SK-N-SH (cell line): Measurements from ENCODE around the gene CELSR3. TPM values are rescaled to one million over a fixed set of nuclear protein-coding genes. Genes with fewer than 3 reads are reported as not detected.

Experiments used
- CTCF ChIA-PET: fragments of 300-600, 350-600 bp; formaldehyde crosslinking; extraction: SDS; loops from one replicate; lab custom pipeline; 2021; lab: Yijun Ruan, JAX
- POLR2A ChIA-PET: fragments of 350-600 bp; sonication (Branson Sonifier 250); formaldehyde crosslinking; extraction: SDS; loops from one replicate; lab custom pipeline; 2020; ENCODE audit warnings: antibody characterized with exemption, inconsistent platforms; lab: Yijun Ruan, JAX
- DNase-seq: peaks from one replicate; pipeline ENCODE4 v3.0.0; 2012
- H2AFZ ChIP-seq: fragments of 200-600 bp; sonication (generic); 2 replicates; pipeline ENCODE4 v1.8.1; 2016; ENCODE audit warnings: antibody characterized with exemption, mild to moderate bottlenecking, low read depth
- H3F3A ChIP-seq: fragments of 200-600 bp; sonication (generic); replicated peaks from 2 replicates; pipeline ENCODE3; 2016; ENCODE audit warnings: antibody characterized with exemption, mild to moderate bottlenecking; ENCODE audit not compliant: insufficient read depth
- H3K27ac ChIP-seq, 2 experiments: fragments of 200-500 bp in 1 of 2; fragments of 200-600 bp in 1 of 2; sonication (Bioruptor generic) in 1 of 2; sonication (generic), shearing (Covaris generic) in 1 of 2; 2 replicates each; pipeline versions ENCODE4 v1.5.1 to v1.6.1; 2014 to 2016; ENCODE audit warnings: low read depth in 2 of 2, inconsistent platforms in 1 of 2, low read length in 1 of 2, mild to moderate bottlenecking in 1 of 2, mixed read lengths in 1 of 2
- H3K27me3 ChIP-seq: fragments of 200-600 bp; sonication (generic), shearing (Covaris generic); 2 replicates; pipeline ENCODE4 v1.6.1; 2016; ENCODE audit warnings: mixed run types; ENCODE audit not compliant: insufficient read depth
- H3K36me3 ChIP-seq, 2 experiments: fragments of 200-500 bp in 1 of 2; fragments of 200-600 bp in 1 of 2; sonication (Bioruptor generic) in 1 of 2; sonication (generic) in 1 of 2; replicated peaks in 1 of 2; 2 replicates each; pipeline versions ENCODE3 to v1.5.1; 2014 to 2016; ENCODE audit warnings: low read length in 1 of 2, mild to moderate bottlenecking in 1 of 2; ENCODE audit not compliant: insufficient read depth in 2 of 2, control insufficient read depth in 1 of 2
- H3K4me1 ChIP-seq, 2 experiments: fragments of 200-500 bp in 1 of 2; fragments of 200-600 bp in 1 of 2; sonication (Bioruptor generic) in 1 of 2; sonication (generic), shearing (Covaris generic) in 1 of 2; 2 replicates each; pipeline versions ENCODE4 v1.5.1 to v1.6.1; 2014 to 2016; ENCODE audit warnings: low read depth in 1 of 2, low read length in 1 of 2, mixed run types in 1 of 2; ENCODE audit not compliant: insufficient read depth in 2 of 2, control insufficient read depth in 1 of 2
- H3K4me2 ChIP-seq: fragments of 200-600 bp; sonication (generic), shearing (Covaris generic); 2 replicates; pipeline ENCODE4 v1.6.1; 2017; ENCODE audit warnings: mixed run types
- H3K4me3 ChIP-seq, 2 experiments: fragments of 200-500 bp in 1 of 2; fragments of 200-600 bp in 1 of 2; sonication (Bioruptor generic) in 1 of 2; sonication (generic), shearing (Covaris generic) in 1 of 2; 2 replicates each; pipeline versions ENCODE4 v1.5.1 to v1.8.1; 2014 to 2016; ENCODE audit warnings: low read depth in 2 of 2, inconsistent platforms in 1 of 2, low read length in 1 of 2, mild to moderate bottlenecking in 1 of 2, mixed read lengths in 1 of 2, moderate library complexity in 1 of 2
- H3K79me2 ChIP-seq: fragments of 200-600 bp; sonication (generic); 2 replicates; pipeline ENCODE4 v1.8.1; 2017; ENCODE audit warnings: mild to moderate bottlenecking; ENCODE audit not compliant: insufficient read depth
- H3K9ac ChIP-seq: fragments of 200-600 bp; sonication (generic); 2 replicates; pipeline ENCODE4 v1.6.1; 2017; ENCODE audit warnings: mixed run types
- H3K9me2 ChIP-seq: fragments of 200-600 bp; sonication (generic); 2 replicates; pipeline ENCODE4 v1.6.1; 2017; ENCODE audit warnings: mixed run types
- H3K9me3 ChIP-seq: fragments of 200-600 bp; sonication (generic); 2 replicates; pipeline ENCODE4 v1.6.1; 2017; ENCODE audit warnings: mixed run types, mild to moderate bottlenecking, moderate library complexity
- H4K20me1 ChIP-seq: fragments of 200-600 bp; sonication (generic); 2 replicates; pipeline ENCODE4 v1.6.1; 2017; ENCODE audit warnings: mild to moderate bottlenecking, mixed run types; ENCODE audit not compliant: insufficient read depth
- EZH2phosphoT487 ChIP-seq: fragments of 200-600 bp; sonication (generic); IDR thresholded peaks from 2 replicates; pipeline ENCODE4 v1.6.1; 2017; ENCODE audit warnings: low read depth, mixed run types, mild to moderate bottlenecking, antibody characterized with exemption, moderate library complexity, borderline replicate concordance
- FOXM1 ChIP-seq: IDR thresholded peaks from 2 replicates; pipeline ENCODE4 v1.4.0; 2012; ENCODE audit warnings: low read depth, mild to moderate bottlenecking
- NFIC ChIP-seq: IDR thresholded peaks from 2 replicates; pipeline ENCODE4 v1.4.0; 2012; ENCODE audit warnings: borderline replicate concordance
- RAD21 ChIP-seq: IDR thresholded peaks from 2 replicates; pipeline ENCODE4 v1.6.1; 2012; ENCODE audit warnings: mild to moderate bottlenecking, low read length
- RCOR1 ChIP-seq: fragments of 150-350 bp; IDR thresholded peaks from 2 replicates; pipeline ENCODE4 v1.6.1; 2017; ENCODE audit warnings: antibody characterized with exemption, low read length
- RFX5 ChIP-seq: IDR thresholded peaks from 2 replicates; pipeline ENCODE4 v1.6.1; 2012; ENCODE audit warnings: mild to moderate bottlenecking, improper control_type of control experiment, low read length
- RXRA ChIP-seq: IDR thresholded peaks from 2 replicates; pipeline ENCODE4 v1.4.0; 2012; ENCODE audit warnings: low read depth, mild to moderate bottlenecking, borderline replicate concordance
- TAF1 ChIP-seq: IDR thresholded peaks from 2 replicates; pipeline ENCODE4 v1.6.1; 2012; ENCODE audit warnings: low read depth, mild to moderate bottlenecking, low read length, moderate library complexity, borderline replicate concordance
- TEAD4 ChIP-seq: IDR thresholded peaks from 2 replicates; pipeline ENCODE4 v1.4.0; 2012; ENCODE audit warnings: mild to moderate bottlenecking, borderline replicate concordance; ENCODE audit not compliant: insufficient read depth
- USF1 ChIP-seq: IDR thresholded peaks from 2 replicates; pipeline ENCODE4 v1.4.0; 2012; ENCODE audit warnings: low read depth, borderline replicate concordance
- YY1 ChIP-seq: IDR thresholded peaks from 2 replicates; pipeline ENCODE4 v1.4.0; 2012; ENCODE audit warnings: low read depth, mild to moderate bottlenecking
- ZBTB33 ChIP-seq: IDR thresholded peaks from 2 replicates; pipeline ENCODE4 v1.4.0; 2012; ENCODE audit warnings: low read depth, borderline replicate concordance
- WGBS: methylation state at CpG from one replicate; pipeline ENCODE4 v1.1.6; 2017; ENCODE audit warnings: low lambda C conversion rate; 5-methylcytosine and 5-hydroxymethylcytosine counted together
- polyA plus RNA-seq, 3 experiments: library from polyadenylated mRNA; depleted of rRNA; stranded (reverse); fragments of >200 nt; gene quantifications; 2 replicates each; pipeline ENCODE4 v1.2.3, GENCODE V29; 2012
- TF ChIP-seq, protein P1 (sequence below): fragments of 200-600 bp; sonication (generic); IDR thresholded peaks from 2 replicates; pipeline ENCODE4 v1.6.1; 2017; ENCODE audit warnings: antibody characterized with exemption, mild to moderate bottlenecking, moderate library complexity
- TF ChIP-seq, protein P2 (sequence below): fragments of 150-350 bp; IDR thresholded peaks from 2 replicates; pipeline ENCODE4 v1.6.1; 2016; ENCODE audit warnings: mild to moderate bottlenecking, low read depth, low read length

The CELSR3 gene
- polyA plus RNA-seq, 1 of the 3 experiments (the other 2 are of a cell fraction), result 11.7 TPM

DNA sequence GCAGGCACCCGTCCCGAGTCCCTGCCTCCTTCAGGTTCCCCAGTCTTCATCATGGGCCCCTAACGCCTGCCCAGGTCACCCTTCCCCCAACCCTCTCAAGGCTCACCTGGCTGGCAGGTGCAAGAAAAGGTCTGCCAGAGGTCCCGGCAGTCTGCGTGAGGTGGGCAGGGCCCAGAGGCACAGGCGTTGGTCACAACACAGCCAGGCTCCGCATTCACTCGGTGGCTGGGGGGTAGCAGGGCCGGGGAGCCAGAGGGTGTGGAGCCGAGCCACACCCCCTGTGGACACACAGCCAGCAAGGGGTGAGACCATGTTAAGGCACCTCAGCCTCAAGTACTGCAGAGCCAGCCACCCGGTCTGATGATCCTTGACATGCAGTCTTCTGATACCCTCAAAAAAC is 10.9 kb downstream of the CELSR3 start (continued):
- TF ChIP-seq ZBTB33, result no peak

- WGBS, result no CpG with 5 or more reads among the region's 12 CpGs
These were observed 12.0 kb downstream of the CELSR3 start for GRCh38 chr3:48650723-48651122.

DNA sequence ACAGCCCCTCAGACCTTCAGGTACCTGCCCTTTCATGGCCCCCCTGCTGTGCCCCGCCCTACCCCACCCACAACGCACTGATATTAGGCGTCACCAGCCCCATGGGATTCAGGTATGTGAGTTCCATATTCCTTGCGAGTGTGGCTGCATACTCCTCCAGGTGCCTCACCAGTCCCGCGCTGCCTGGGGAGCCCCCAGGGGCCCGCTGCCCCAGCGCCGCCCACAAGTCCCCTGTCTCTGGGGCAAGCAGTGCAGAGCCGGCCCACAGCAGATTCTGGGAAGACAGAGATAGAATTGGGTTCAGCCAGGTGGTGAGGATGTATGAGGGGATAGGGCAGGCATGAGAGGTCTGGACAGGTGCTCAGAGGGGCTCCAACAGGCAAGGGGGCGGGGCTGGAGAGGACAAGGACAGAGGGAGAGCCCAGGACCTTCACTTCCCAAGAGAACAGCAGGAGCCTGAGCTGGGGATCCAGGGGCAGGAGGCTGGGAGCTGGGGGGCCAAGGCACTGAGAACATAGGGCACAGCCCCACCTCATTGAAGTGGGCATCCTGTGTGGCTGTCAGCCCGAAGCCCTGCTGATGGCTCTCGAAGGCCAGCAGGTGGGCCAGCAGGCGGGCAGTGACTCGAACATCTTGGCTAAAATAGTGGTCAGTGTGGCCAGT is 14.4 kb downstream of the CELSR3 start:
- no peak overlapping the region for H3K27ac ChIP-seq
- WGBS, result 97% methylated on average over 8 of the region's 15 CpGs
- peaks cover 0 to 71% of the 10 kb centered on the region in 2 experiments for H3K36me3 ChIP-seq
- H3K4me2 ChIP-seq, result no peak overlapping the region
- H3K9ac ChIP-seq, result no peak overlapping the region
- no peaks in the 10 kb centered on the region for H4K20me1 ChIP-seq
- H3F3A ChIP-seq, result no peaks in the 10 kb centered on the region
- no peaks in the 10 kb centered on the region for H3K9me3 ChIP-seq
- no peak for DNase-seq
- no peak overlapping the region for H2AFZ ChIP-seq
- ChIA-PET POLR2A (interaction anchor here (1.4 kb wide), 1 partner anchor 10 kb away, joined by 4 read pairs; no protein-coding TSS in a partner anchor), CTCF (interaction anchor here (1.1 to 2.6 kb wide), 2 partner anchors 10 to 13 kb away, joined by 3 to 12 read pairs; partner anchors contain the start of gene SLC26A6)
- no peaks in the 10 kb centered on the region for H3K9me2 ChIP-seq
- H3K79me2 ChIP-seq, result no peaks in the 10 kb centered on the region
- no peaks in the 10 kb centered on the region for H3K4me1 ChIP-seq
- H3K4me3 ChIP-seq, result no peak overlapping the region
- H3K27me3 ChIP-seq, result no peaks in the 10 kb centered on the region
- TF ChIP-seq USF1 (no peak), ZBTB33 (no peak), YY1 (no peak), NFIC (no peak), RCOR1 (no peak), RXRA (no peak), TAF1 (no peak), EZH2phosphoT487 (no peak), FOXM1 (no peak)
- TF ChIP-seq, protein P1, sequence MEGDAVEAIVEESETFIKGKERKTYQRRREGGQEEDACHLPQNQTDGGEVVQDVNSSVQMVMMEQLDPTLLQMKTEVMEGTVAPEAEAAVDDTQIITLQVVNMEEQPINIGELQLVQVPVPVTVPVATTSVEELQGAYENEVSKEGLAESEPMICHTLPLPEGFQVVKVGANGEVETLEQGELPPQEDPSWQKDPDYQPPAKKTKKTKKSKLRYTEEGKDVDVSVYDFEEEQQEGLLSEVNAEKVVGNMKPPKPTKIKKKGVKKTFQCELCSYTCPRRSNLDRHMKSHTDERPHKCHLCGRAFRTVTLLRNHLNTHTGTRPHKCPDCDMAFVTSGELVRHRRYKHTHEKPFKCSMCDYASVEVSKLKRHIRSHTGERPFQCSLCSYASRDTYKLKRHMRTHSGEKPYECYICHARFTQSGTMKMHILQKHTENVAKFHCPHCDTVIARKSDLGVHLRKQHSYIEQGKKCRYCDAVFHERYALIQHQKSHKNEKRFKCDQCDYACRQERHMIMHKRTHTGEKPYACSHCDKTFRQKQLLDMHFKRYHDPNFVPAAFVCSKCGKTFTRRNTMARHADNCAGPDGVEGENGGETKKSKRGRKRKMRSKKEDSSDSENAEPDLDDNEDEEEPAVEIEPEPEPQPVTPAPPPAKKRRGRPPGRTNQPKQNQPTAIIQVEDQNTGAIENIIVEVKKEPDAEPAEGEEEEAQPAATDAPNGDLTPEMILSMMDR, result no peak
- TF ChIP-seq, protein P2, sequence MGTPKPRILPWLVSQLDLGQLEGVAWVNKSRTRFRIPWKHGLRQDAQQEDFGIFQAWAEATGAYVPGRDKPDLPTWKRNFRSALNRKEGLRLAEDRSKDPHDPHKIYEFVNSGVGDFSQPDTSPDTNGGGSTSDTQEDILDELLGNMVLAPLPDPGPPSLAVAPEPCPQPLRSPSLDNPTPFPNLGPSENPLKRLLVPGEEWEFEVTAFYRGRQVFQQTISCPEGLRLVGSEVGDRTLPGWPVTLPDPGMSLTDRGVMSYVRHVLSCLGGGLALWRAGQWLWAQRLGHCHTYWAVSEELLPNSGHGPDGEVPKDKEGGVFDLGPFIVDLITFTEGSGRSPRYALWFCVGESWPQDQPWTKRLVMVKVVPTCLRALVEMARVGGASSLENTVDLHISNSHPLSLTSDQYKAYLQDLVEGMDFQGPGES, result no peak

More at GRCh38 chr3:48650723-48651122, 12.0 kb downstream of the CELSR3 start:
- Histone ChIP-seq H3K27me3 (no peaks in the 10 kb centered on the region), H3K36me3 (peaks cover 0 to 72% of the 10 kb centered on the region in 2 experiments), H3K9me3 (no peaks in the 10 kb centered on the region), H3K27ac (no peak overlapping the region), H4K20me1 (no peaks in the 10 kb centered on the region), H3F3A (no peaks in the 10 kb centered on the region), H3K9me2 (no peaks in the 10 kb centered on the region), H3K79me2 (no peaks in the 10 kb centered on the region), H3K4me3 (no peak overlapping the region), H3K9ac (no peak overlapping the region), H3K4me1 (no peaks in the 10 kb centered on the region), H3K4me2 (no peak overlapping the region), H2AFZ (no peak overlapping the region)
- CTCF ChIA-PET, result interaction anchor here (1.0 to 1.8 kb wide), 2 partner anchors 13 to 15 kb away, joined by 3 to 6 read pairs; partner anchors contain the start of gene SLC26A6
- TF ChIP-seq RFX5, result no peak
- TF ChIP-seq TEAD4, result no peak
- no peak for TF ChIP-seq RAD21
- TF ChIP-seq YY1, result no peak
- no peak for TF ChIP-seq RXRA
- POLR2A ChIA-PET, result no interaction called here
- DNase-seq, result no peak
